Colonic mucosa (tissue), 4 donors: ENCODE measurements around the gene C20orf96. TPM values are rescaled to one million over a fixed set of nuclear protein-coding genes. Genes with fewer than 3 reads are reported as not detected.

Experiments
- DNase-seq: peaks from one replicate; pipeline ENCODE4 v3.0.0-alpha.2; 2020
- H3K27ac ChIP-seq: fragments of 200-600 bp; one replicate; pipeline ENCODE4 v1.8.0; 2021
- H3K27me3 ChIP-seq: fragments of 200-600 bp; one replicate; pipeline ENCODE4 v1.8.0; 2021
- H3K36me3 ChIP-seq: fragments of 200-600 bp; one replicate; pipeline ENCODE4 v1.8.0; 2021
- H3K4me1 ChIP-seq: fragments of 200-600 bp; one replicate; pipeline ENCODE4 v1.8.0; 2021; ENCODE audit warnings: mild to moderate bottlenecking
- H3K4me3 ChIP-seq: fragments of 200-600 bp; one replicate; pipeline ENCODE4 v1.8.0; 2021
- H3K9ac ChIP-seq, 2 donors: one replicate each; pipeline ENCODE4 v1.7.0; 2013; ENCODE audit warnings: control low read depth in 2 of 2, low read depth in 2 of 2, low read length in 2 of 2
- H3K9me3 ChIP-seq: fragments of 200-600 bp; one replicate; pipeline ENCODE4 v1.8.0; 2021
- CTCF ChIP-seq: fragments of 200-600 bp; IDR thresholded peaks from one replicate; pipeline ENCODE4 v1.8.0; 2022; ENCODE audit warnings: antibody characterized with exemption, mild to moderate bottlenecking
- intact Hi-C: fragments of 100-400 bp; cut with DNase I; formaldehyde crosslinking; loops from one replicate; pipeline ENCODE4 v1.14.1; 2022
- total RNA-seq, 2 donors: library from RNA; stranded (reverse); fragmentation: NEBNext Ultra II Directional in 1 of 2; extraction: Animal tissue kit (Norgen Biotek cat#: 25700) in 1 of 2; gene quantifications; one replicate each; pipeline ENCODE4 v1.2.1, GENCODE V29; 2021
- donor health status: healthy.
- donor health status: DM: no; HTN: no; CAD: no.
- donor health status: DM: no; HTN: no; CAD: no.

The C20orf96 gene
- total RNA-seq, 2 donors from 2014 or later: 7.9 to 8.2 TPM

GRCh38 chr20:300345-300990 is 9.9 kb upstream of the C20orf96 start:
- H3K4me1 ChIP-seq: peaks cover 16% of the 10 kb centered on the region
- intact Hi-C loops: no loop called here
- DNase-seq: no peak
- no peak overlapping the region for H3K9ac ChIP-seq
- no peaks in the 10 kb centered on the region for H3K27me3 ChIP-seq
- no peaks in the 10 kb centered on the region for H3K36me3 ChIP-seq
- no peak overlapping the region for H3K27ac ChIP-seq
- H3K4me3 ChIP-seq: no peak overlapping the region
- H3K9me3 ChIP-seq: no peaks in the 10 kb centered on the region
- TF ChIP-seq CTCF: no peak

GRCh38 chr20:298776-299391 is 8.3 kb upstream of the C20orf96 start:
- H3K36me3 ChIP-seq: no peaks in the 10 kb centered on the region
- peak overlapping the region; percentile 99 to 100 for H3K9ac ChIP-seq
- TF ChIP-seq CTCF: no peak
- no peak for DNase-seq
- no peaks in the 10 kb centered on the region for H3K27me3 ChIP-seq
- H3K4me3 ChIP-seq: peak overlapping the region; percentile 76
- H3K9me3 ChIP-seq: no peaks in the 10 kb centered on the region
- H3K27ac ChIP-seq: peak overlapping the region; percentile 98
- intact Hi-C loops: no loop called here
- peaks cover 16% of the 10 kb centered on the region for H3K4me1 ChIP-seq

GRCh38 chr20:297925-298775 is 7.6 kb upstream of the C20orf96 start:
- DNase-seq: peak; percentile 86
- Histone ChIP-seq H3K9me3 (no peaks in the 10 kb centered on the region), H3K4me1 (peaks cover 16% of the 10 kb centered on the region), H3K36me3 (no peaks in the 10 kb centered on the region), H3K27me3 (no peaks in the 10 kb centered on the region), H3K4me3 (peak overlapping the region; percentile 76), H3K27ac (peak overlapping the region; percentile 98), H3K9ac (peak overlapping the region; percentile 99 to 100)
- no peak for TF ChIP-seq CTCF
- intact Hi-C loops: no loop called here

GRCh38 chr20:297098-297924 is 6.8 kb upstream of the C20orf96 start, which contains the start of gene ZCCHC3:
Gene ZCCHC3 (plus strand): TSS chr20:297570. CDS start chr20:297587, 17 bp downstream.
- intact Hi-C loops: no loop called here
- Histone ChIP-seq H3K9me3 (no peaks in the 10 kb centered on the region), H3K27ac (peak within 1 kb of the TSS; percentile 98), H3K4me3 (peak within 1 kb of the TSS; percentile 76), H3K4me1 (peaks cover 16% of the 10 kb centered on the region), H3K27me3 (no peaks in the 10 kb centered on the region), H3K9ac (peak within 1 kb of the TSS; percentile 99 to 100), H3K36me3 (no peaks in the 10 kb centered on the region)
- DNase-seq: peak; percentile 85
- no peak for TF ChIP-seq CTCF

GRCh38 chr20:295804-296203 is 5.3 kb upstream of the C20orf96 start:
- intact Hi-C loops: no loop called here
- Histone ChIP-seq H3K4me1 (peaks cover 16% of the 10 kb centered on the region), H3K27me3 (no peaks in the 10 kb centered on the region), H3K9ac (no peak overlapping the region), H3K36me3 (no peaks in the 10 kb centered on the region), H3K4me3 (no peak overlapping the region), H3K27ac (no peak overlapping the region), H3K9me3 (no peaks in the 10 kb centered on the region)
- DNase-seq: no peak
- no peak for TF ChIP-seq CTCF
